Measurements from ENCODE around the gene NOSIP. TPM values are rescaled to one million over a fixed set of nuclear protein-coding genes. Genes with fewer than 3 reads are reported as not detected.

Gene NOSIP
- total RNA-seq, 2 donors from 2014 or later = 58.0 to 62.3 TPM

GRCh38 chr19:49594157-49594992 is 14.0 kb upstream of the NOSIP start:
- H3K4me1 ChIP-seq (ENCODE audit: control insufficient read depth, insufficient read depth, low read length) = no peaks in the 10 kb centered on the region
- H3K9me3 ChIP-seq (ENCODE audit: control insufficient read depth, low read length) = no peaks in the 10 kb centered on the region
- Mint-ChIP-seq H3K4me1 (peaks cover 14% of the 10 kb centered on the region), H3K36me3 (ENCODE audit: low read depth) (peaks cover 36% of the 10 kb centered on the region), H3K9me3 (no peaks in the 10 kb centered on the region), H3K27ac (peak overlapping the region; percentile 95), H3K4me3 (peak overlapping the region; percentile 95), H3K27me3 (ENCODE audit: insufficient read depth) (no peaks in the 10 kb centered on the region)
- peak overlapping the region; percentile 98 for H3K4me3 ChIP-seq (ENCODE audit: low read length)
- no peak for TF ChIP-seq CTCF (conservative IDR thresholded peaks at IDR 0.05)
- no peak for DNase-seq
- H3K9ac ChIP-seq (ENCODE audit: extremely low read depth, low read length, poor library complexity, severe bottlenecking) = no peak overlapping the region
- H3K27ac ChIP-seq (ENCODE audit: low read depth, low read length) = no peak overlapping the region
- 93 to 98% methylated on average over 16 to 35 of the region's 35 CpGs for WGBS, 2 experiments (ENCODE audit: insufficient coverage in 1 of 2, insufficient read length in 1 of 2)
- H3K27me3 ChIP-seq (ENCODE audit: control insufficient read depth, insufficient read depth, low read length, poor library complexity, severe bottlenecking) = no peaks in the 10 kb centered on the region
- H3K36me3 ChIP-seq (ENCODE audit: control insufficient read depth, insufficient read depth, low read length) = peaks cover 29% of the 10 kb centered on the region

GRCh38 chr19:49593233-49594113 is 13.1 kb upstream of the NOSIP start:
- peak; percentile 98 for DNase-seq
- Histone ChIP-seq H3K27me3 (ENCODE audit: control insufficient read depth, insufficient read depth, low read length, poor library complexity, severe bottlenecking) (no peaks in the 10 kb centered on the region), H3K27ac (ENCODE audit: low read depth, low read length) (peak overlapping the region; percentile 55), H3K9me3 (ENCODE audit: control insufficient read depth, low read length) (no peaks in the 10 kb centered on the region), H3K4me1 (ENCODE audit: control insufficient read depth, insufficient read depth, low read length) (no peaks in the 10 kb centered on the region), H3K36me3 (ENCODE audit: control insufficient read depth, insufficient read depth, low read length) (peaks cover 20% of the 10 kb centered on the region), H3K9ac (ENCODE audit: extremely low read depth, low read length, poor library complexity, severe bottlenecking) (peak overlapping the region; percentile 71), H3K4me3 (ENCODE audit: low read length) (peak overlapping the region; percentile 98)
- H3K4me1 Mint-ChIP-seq = peaks cover 14% of the 10 kb centered on the region
- no peaks in the 10 kb centered on the region for H3K9me3 Mint-ChIP-seq
- peak overlapping the region; percentile 95 for H3K4me3 Mint-ChIP-seq
- H3K36me3 Mint-ChIP-seq (ENCODE audit: low read depth) = peaks cover 27% of the 10 kb centered on the region
- 8 to 14% methylated on average over 14 to 27 of the region's 27 CpGs for WGBS, 2 experiments (ENCODE audit: insufficient coverage in 1 of 2, insufficient read length in 1 of 2)
- H3K27me3 Mint-ChIP-seq (ENCODE audit: insufficient read depth) = no peaks in the 10 kb centered on the region
- TF ChIP-seq CTCF (conservative IDR thresholded peaks at IDR 0.05) = no peak
- peak overlapping the region; percentile 95 for H3K27ac Mint-ChIP-seq

- H3K4me1 Mint-ChIP-seq = peaks cover 14% of the 10 kb centered on the region
- peak overlapping the region; percentile 98 for H3K4me3 ChIP-seq (ENCODE audit: low read length)
- H3K27me3 Mint-ChIP-seq (ENCODE audit: insufficient read depth) = no peaks in the 10 kb centered on the region
- H3K9me3 Mint-ChIP-seq = no peaks in the 10 kb centered on the region
- H3K27ac Mint-ChIP-seq = peak overlapping the region; percentile 95
- no peak for TF ChIP-seq CTCF (conservative IDR thresholded peaks at IDR 0.05)
- no peaks in the 10 kb centered on the region for H3K27me3 ChIP-seq (ENCODE audit: control insufficient read depth, insufficient read depth, low read length, poor library complexity, severe bottlenecking)
- no peaks in the 10 kb centered on the region for H3K4me1 ChIP-seq (ENCODE audit: control insufficient read depth, insufficient read depth, low read length)
- H3K9ac ChIP-seq (ENCODE audit: extremely low read depth, low read length, poor library complexity, severe bottlenecking) = peak overlapping the region; percentile 71
- H3K27ac ChIP-seq (ENCODE audit: low read depth, low read length) = peak overlapping the region; percentile 72
- DNase-seq = peak; percentile 83
- peaks cover 23% of the 10 kb centered on the region for H3K36me3 Mint-ChIP-seq (ENCODE audit: low read depth)
- WGBS, 2 experiments (ENCODE audit: insufficient coverage in 1 of 2, insufficient read length in 1 of 2) = 0 to 1% methylated on average over 13 to 28 of the region's 28 CpGs
- H3K4me3 Mint-ChIP-seq = peak overlapping the region; percentile 95
- H3K9me3 ChIP-seq (ENCODE audit: control insufficient read depth, low read length) = no peaks in the 10 kb centered on the region
- peaks cover 17% of the 10 kb centered on the region for H3K36me3 ChIP-seq (ENCODE audit: control insufficient read depth, insufficient read depth, low read length)
Observed at GRCh38 chr19:49592486-49593232, 12.3 kb upstream of the NOSIP start.

Measured in endodermal cell (in vitro differentiated cells).